ENCODE data around the gene LSM7. TPM values are rescaled to one million over a fixed set of nuclear protein-coding genes. Genes with fewer than 3 reads are reported as not detected.
A peak's percentile ranks its signal among the peaks of the same experiment; 100 is the strongest.

Gene LSM7
- total and polyA plus RNA-seq, 2 experiments from 2014 or later, result 299 to 409 TPM

DNA sequence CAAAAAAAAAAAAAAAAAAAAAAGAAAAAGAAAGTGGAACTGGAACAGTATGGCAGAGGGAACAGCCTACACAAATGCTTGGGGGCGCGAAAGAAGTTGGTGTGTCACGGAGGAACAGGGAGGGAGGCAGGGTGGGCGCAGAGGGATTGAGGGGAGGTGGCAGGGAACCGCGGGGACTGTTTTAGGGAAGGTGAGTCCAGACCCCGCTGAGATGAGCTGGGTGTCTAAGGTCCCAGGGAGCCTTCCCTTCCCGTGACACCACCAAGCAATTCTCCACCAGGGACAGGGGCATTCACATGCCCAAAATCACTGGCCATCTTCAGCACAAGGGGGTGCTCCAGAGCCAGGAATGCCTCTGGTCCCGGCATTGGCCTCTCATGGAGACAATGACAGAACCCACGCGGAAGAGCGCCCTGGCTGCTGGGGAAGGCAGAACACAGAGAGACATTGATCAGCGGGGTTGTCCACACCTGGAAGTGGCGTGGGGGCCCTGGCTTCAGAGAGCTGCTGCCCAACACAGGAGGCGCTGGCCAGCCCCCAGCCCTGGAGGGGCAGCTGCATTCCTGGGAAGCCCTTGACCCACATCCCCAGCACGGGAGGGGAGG is 53.4 kb downstream of the LSM7 start:
- ATAC-seq (peak; percentile 37), DNase-seq (ENCODE audit: low spot score) (peak; percentile 87)
- H3K4me3 ChIP-seq, result no peak overlapping the region
- H3K4me1 ChIP-seq (ENCODE audit: insufficient read depth), result peaks cover 18% of the 10 kb centered on the region
- H3K4me2 ChIP-seq, result no peak overlapping the region
- peaks cover 37% of the 10 kb centered on the region for H3F3A ChIP-seq (replicated peaks; ENCODE audit: low read depth)
- H2AFZ ChIP-seq, result no peak overlapping the region
- no peaks in the 10 kb centered on the region for H3K27me3 ChIP-seq (ENCODE audit: insufficient read depth)
- peaks cover 37% of the 10 kb centered on the region for H3K36me3 Mint-ChIP-seq (ENCODE audit: low read depth)
- peaks cover 4% of the 10 kb centered on the region; the same call in 1 of the 2 replicates for H3K36me3 ChIP-seq (ENCODE audit: insufficient read depth)
- peaks cover 40% of the 10 kb centered on the region for H3K79me2 ChIP-seq (replicated peaks; ENCODE audit: insufficient read depth)
- peaks cover 23% of the 10 kb centered on the region for H3K4me1 Mint-ChIP-seq
- H3K4me3 Mint-ChIP-seq, result peak overlapping the region; percentile 38; the same call in 2 of the 3 replicates
- peaks cover 27% of the 10 kb centered on the region for H4K20me1 ChIP-seq (replicated peaks; ENCODE audit: insufficient read depth)
- H3K27me3 Mint-ChIP-seq (ENCODE audit: insufficient read depth, low read depth, poor library complexity), result peaks cover 23% of the 10 kb centered on the region
- H3K27ac Mint-ChIP-seq, result peak overlapping the region; percentile 59; the same call in 1 of the 2 replicates
- 0 out of 2 replicates have a peak overlapping the region, but pooled peaks have one; percentile 39 for H3K27ac ChIP-seq (ENCODE audit: low read depth)
- TF ChIP-seq CTCF (conservative IDR thresholded peaks at IDR 0.05; ENCODE audit: low read depth in 2 of 2) (peak; percentile 62 to 91), EZH2 (IDR thresholded peaks at IDR 0.05; ENCODE audit: low read depth, unreplicated experiment) (no peak)
- TF ChIP-seq, protein P1, sequence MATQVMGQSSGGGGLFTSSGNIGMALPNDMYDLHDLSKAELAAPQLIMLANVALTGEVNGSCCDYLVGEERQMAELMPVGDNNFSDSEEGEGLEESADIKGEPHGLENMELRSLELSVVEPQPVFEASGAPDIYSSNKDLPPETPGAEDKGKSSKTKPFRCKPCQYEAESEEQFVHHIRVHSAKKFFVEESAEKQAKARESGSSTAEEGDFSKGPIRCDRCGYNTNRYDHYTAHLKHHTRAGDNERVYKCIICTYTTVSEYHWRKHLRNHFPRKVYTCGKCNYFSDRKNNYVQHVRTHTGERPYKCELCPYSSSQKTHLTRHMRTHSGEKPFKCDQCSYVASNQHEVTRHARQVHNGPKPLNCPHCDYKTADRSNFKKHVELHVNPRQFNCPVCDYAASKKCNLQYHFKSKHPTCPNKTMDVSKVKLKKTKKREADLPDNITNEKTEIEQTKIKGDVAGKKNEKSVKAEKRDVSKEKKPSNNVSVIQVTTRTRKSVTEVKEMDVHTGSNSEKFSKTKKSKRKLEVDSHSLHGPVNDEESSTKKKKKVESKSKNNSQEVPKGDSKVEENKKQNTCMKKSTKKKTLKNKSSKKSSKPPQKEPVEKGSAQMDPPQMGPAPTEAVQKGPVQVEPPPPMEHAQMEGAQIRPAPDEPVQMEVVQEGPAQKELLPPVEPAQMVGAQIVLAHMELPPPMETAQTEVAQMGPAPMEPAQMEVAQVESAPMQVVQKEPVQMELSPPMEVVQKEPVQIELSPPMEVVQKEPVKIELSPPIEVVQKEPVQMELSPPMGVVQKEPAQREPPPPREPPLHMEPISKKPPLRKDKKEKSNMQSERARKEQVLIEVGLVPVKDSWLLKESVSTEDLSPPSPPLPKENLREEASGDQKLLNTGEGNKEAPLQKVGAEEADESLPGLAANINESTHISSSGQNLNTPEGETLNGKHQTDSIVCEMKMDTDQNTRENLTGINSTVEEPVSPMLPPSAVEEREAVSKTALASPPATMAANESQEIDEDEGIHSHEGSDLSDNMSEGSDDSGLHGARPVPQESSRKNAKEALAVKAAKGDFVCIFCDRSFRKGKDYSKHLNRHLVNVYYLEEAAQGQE (IDR thresholded peaks at IDR 0.05; ENCODE audit: unreplicated experiment), result peak; percentile 42
- no peaks in the 10 kb centered on the region for H3K9me2 ChIP-seq (ENCODE audit: insufficient read depth)
- peaks cover 7% of the 10 kb centered on the region; the same call in 2 of the 3 replicates for H3K9me3 Mint-ChIP-seq

DNA sequence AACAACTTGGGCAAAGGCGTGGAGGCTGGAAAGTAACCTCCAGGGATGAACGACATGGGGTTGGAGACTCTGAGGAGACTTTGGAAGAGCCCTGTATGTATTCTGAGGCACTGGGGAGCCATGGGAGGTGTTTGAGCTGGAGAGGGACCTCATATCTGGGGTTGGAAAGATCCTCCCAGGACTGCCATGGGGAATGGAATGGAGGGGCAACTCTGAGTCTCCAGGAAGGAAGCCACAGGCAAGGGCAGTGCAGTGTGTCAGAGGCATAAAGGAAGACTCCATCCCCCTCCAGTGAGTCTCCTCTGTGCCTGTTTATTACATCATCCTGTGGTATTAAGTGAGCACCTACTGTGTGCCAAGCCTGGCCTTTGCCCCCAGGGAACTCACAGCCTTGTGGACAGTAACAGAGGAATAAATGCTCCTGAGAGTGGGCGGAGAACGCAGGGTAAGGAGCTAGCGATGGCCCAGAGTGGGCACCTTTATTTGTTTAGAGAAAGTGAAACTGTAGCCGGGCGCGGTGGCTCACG is 54.1 kb downstream of the LSM7 start:
- Mint-ChIP-seq H3K4me3 (peak overlapping the region; percentile 63; the same call in 1 of the 3 replicates), H3K27ac (peak overlapping the region; percentile 87), H3K27me3 (ENCODE audit: insufficient read depth, low read depth, poor library complexity) (peaks cover 27% of the 10 kb centered on the region), H3K4me1 (peaks cover 23% of the 10 kb centered on the region), H3K36me3 (ENCODE audit: low read depth) (peaks cover 37% of the 10 kb centered on the region), H3K9me3 (peaks cover 7% of the 10 kb centered on the region; the same call in 2 of the 3 replicates)
- Histone ChIP-seq H3K9me2 (ENCODE audit: insufficient read depth) (no peaks in the 10 kb centered on the region), H3K4me3 (no peak overlapping the region), H4K20me1 (replicated peaks; ENCODE audit: insufficient read depth) (peaks cover 27% of the 10 kb centered on the region), H3K27ac (ENCODE audit: low read depth) (0 out of 2 replicates have a peak overlapping the region, but pooled peaks have one; percentile 9), H3K4me2 (no peak overlapping the region), H3K79me2 (replicated peaks; ENCODE audit: insufficient read depth) (peaks cover 47% of the 10 kb centered on the region), H2AFZ (no peak overlapping the region), H3K36me3 (ENCODE audit: insufficient read depth) (peaks cover 4% of the 10 kb centered on the region; the same call in 1 of the 2 replicates), H3K4me1 (ENCODE audit: insufficient read depth) (peaks cover 18% of the 10 kb centered on the region), H3F3A (replicated peaks; ENCODE audit: low read depth) (peaks cover 37% of the 10 kb centered on the region), H3K27me3 (ENCODE audit: insufficient read depth) (no peaks in the 10 kb centered on the region)
- no peak for ATAC-seq
- DNase-seq (ENCODE audit: low spot score), result no peak
- TF ChIP-seq, protein P1 (IDR thresholded peaks at IDR 0.05; ENCODE audit: unreplicated experiment), result no peak

Measured in GM23338 (cell line).